DMS53 (cell line): ENCODE results near the gene AJUBA.
"Not testable (repeated sequence)": the region's sequence is repeated elsewhere in the genome, so short reads cannot be mapped to it uniquely, and the experiment has no call there.

Source experiments
- DNase-seq: peaks from one replicate; lab custom pipeline; 2025; lab: John Stamatoyannopoulos, UW

The AJUBA gene

GRCh38 chr14:22982477-22983245, at the start of gene AJUBA:
TSS of gene AJUBA (minus strand) at chr14:22982551. CDS start at chr14:22982266, 285 bp downstream.
- peak; percentile 81 for DNase-seq

- no peak for DNase-seq
Measured at GRCh38 chr14:23030936-23031335, 48.6 kb upstream of the AJUBA start.

DNA sequence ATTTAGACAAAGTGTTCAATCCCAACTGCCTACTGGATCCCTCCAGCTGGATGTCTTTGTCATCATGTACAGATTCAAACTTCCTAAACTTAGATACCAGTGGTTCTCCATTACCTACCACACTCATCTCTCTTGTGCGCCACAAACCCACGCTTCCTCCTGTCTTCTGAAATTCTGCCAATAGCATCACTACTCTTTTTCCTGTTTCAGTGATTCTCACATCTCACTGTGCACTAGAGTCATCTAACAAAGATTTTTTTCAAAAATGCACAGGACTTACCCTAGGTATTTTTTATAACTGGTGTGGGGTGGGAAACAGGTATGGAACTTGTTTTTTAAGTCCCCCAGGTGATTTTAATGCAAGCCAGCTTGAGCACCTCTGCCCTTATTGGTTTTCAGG, 46.4 kb upstream of the AJUBA start:
- no peak for DNase-seq

DNA sequence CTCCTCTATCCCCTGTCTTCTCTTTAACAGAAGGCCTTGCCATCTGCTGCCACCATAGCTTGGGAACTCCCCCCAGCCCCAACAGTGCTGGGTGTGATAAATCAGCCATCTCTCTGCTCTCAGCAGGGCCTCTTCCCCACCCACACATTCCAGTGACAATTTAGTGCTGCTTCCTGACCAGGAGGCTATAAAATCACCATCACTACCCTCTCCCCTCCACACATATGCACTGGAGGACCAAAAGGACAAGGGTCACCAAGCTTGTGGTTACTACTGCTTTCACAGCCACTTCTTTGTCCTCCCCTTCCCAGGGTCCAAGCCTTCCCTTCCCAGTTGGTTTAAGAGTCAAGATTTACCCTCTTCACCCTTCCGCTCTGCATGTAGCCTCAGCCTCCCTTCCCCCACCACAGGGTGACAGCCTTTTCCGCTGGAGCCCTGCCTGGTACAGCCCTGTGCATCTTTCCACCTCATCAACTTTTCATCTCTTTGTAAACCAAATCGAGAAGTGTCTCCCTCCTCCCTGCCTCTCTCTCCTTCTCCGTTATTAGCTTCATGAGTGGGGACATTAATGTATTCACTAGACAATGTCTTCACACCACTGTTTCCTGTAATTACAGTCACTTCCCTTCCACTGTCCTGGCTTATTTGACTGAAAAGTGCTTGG, 42.9 kb upstream of the AJUBA start:
- no peak for DNase-seq

DNA sequence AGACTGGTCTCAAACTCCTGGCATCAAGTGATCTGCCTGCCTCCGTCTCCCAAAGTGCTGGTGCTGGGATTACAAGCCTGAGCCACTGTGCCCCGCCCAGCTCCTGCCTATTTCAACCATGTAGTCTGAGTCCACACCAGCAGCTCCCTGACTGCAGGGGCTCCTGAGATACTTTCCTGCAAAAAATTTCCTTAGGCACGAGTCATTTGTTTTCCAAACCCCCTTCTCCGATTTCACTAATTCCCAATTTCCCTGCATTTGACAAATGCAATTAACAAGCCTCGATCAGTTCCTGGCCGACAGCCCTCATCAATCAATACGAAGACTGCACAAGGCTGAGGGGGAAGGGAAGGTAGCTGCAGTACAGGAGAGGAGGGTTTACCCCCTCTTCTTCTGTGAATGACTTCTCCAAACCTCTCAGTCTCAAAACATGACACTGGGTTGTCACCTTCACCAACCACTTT, 42.3 kb upstream of the AJUBA start:
- DNase-seq = no peak

- no peak for DNase-seq
Measured at GRCh38 chr14:23023795-23024152, 41.4 kb upstream of the AJUBA start.

DNA sequence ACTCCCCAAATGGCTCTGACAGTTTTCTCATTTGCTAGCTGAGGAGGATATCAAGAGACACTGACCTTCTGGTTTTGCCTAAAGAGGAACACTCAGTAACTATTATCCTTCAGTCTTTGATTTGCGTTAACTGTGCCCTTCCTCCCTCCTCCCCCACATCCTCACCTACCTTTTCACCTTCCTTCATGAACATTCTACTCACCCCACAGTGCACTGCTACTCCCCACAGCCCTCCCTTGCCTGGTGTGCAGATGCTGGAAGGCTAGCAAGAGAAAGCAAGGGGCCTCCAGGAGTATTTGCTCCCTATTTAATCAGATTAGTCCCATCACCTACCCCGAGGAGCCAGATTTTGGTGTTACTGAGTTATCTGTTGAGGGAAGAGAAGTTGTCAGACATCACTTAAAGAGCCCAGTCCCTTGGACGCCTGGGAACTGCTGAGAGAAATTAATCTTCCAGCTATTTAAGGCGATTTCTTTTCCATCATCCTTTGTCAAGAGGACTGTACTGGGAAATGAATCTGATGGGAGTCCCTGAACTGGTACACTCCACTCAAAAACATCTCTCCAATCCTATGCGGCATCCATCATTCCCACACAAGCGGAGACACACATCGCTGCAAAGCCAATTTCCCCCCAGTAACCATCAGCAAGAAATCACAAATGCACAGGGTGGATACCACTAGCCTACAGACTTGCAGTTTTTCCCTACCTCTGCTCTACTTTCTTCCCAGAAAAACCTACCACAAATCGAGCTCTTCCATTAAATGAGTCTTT, 40.9 kb upstream of the AJUBA start:
- no peak for DNase-seq

GRCh38 chr14:23021889-23022442, 39.6 kb upstream of the AJUBA start:
- no peak for DNase-seq

GRCh38 chr14:23021434-23021833, 39.1 kb upstream of the AJUBA start:
- no peak for DNase-seq

GRCh38 chr14:23020143-23021128, 38.1 kb upstream of the AJUBA start:
- DNase-seq = no peak

DNA sequence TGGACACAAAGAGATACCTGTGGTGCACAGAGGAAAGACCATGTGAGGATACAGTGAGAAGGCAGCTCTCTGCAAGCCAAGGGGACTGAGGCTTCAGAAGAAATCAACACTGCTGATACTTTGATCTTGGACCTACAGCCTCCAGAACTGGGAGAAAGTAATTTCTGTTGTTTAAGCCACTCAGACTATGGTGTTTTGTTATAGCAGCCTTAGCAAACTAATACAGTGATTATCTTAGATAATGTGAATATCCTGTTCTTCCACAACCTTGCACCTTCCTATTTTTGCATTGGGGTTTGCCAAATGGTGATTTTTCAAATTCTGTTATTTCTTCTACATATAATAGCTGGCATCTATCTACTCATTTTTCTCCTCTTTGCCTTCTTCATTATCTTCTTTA, 35.8 kb upstream of the AJUBA start:
- no peak for DNase-seq

DNA sequence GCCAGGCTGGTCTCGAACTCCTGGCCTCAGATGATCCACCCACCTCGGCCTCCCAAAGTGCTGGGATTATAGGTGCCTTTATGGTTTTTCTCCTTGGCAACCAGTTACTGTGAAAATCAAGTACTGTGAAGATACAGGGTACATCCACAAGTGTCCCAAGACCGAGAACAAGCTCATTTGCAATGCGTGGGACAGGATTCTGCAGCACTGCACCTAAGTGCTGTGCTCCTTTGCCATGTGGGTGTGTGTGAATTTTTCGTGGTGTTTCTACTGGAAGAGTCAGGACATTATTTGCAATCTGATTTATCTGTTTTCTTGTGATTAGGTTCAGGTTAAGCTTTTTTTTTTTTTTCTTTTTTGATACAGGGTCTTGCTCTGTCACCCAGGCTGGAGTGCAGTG, 34.7 kb upstream of the AJUBA start:
- DNase-seq = no peak

- no peak for DNase-seq
Measured at GRCh38 chr14:23015618-23016017, 33.3 kb upstream of the AJUBA start.

DNA sequence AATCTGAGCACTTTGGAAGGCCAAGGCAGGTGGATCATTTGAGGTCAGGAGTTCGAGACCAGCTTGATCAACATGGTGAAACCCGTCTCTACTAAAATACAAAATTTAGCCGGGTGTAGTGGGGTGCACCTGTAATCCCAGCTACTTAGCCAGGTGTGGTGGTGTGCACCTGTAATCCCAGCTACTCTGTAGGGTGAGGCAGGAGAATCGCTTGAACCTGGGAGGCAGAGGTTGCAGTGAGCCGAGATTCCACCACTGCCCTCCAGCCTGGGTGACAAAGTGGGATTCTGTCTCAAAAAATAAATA, 31.4 kb upstream of the AJUBA start:
- not testable (repeated sequence) for DNase-seq

DNA sequence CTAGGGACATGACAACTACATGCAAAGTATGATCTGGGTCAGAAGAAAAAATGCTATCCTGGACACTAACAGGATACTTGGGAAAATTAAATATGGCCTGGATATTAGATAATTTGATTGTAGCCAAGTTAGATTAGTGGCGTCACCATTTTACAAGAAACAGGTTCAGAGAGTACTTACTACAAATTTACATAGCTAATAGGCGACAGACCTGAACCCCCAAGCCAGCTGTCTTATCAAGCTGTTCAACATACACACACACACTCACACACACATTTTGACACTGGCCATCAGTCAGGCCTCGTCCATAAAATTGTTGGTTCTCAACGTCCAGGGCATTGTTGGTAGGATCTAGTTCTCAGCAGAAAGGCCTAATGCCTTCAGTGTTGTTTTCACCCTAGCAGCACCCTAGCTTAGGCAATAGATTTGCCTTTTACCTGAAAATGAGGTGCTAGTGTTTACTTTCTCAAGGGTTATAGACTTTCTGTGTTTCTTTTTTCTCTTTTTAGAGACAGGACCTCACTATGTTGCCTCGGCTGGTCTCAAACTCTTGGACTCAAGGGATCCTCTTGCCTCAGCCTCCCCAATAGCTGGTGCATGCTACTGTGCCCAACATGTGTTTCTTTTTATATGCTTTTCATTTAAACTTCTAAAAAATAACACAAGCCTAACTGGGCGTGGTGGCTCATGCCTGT, 30.9 kb upstream of the AJUBA start:
- DNase-seq = no peak

GRCh38 chr14:23009939-23010726, 27.8 kb upstream of the AJUBA start, which contains the start of gene C14orf93:
TSS of gene C14orf93 (minus strand) at chr14:23010143. CDS start at chr14:22999023, 11,120 bp downstream.
- DNase-seq = peak; percentile 82

GRCh38 chr14:23009483-23009938, 27.2 kb upstream of the AJUBA start:
- DNase-seq = no peak

GRCh38 chr14:23008831-23009230, 26.5 kb upstream of the AJUBA start:
- no peak for DNase-seq

DNA sequence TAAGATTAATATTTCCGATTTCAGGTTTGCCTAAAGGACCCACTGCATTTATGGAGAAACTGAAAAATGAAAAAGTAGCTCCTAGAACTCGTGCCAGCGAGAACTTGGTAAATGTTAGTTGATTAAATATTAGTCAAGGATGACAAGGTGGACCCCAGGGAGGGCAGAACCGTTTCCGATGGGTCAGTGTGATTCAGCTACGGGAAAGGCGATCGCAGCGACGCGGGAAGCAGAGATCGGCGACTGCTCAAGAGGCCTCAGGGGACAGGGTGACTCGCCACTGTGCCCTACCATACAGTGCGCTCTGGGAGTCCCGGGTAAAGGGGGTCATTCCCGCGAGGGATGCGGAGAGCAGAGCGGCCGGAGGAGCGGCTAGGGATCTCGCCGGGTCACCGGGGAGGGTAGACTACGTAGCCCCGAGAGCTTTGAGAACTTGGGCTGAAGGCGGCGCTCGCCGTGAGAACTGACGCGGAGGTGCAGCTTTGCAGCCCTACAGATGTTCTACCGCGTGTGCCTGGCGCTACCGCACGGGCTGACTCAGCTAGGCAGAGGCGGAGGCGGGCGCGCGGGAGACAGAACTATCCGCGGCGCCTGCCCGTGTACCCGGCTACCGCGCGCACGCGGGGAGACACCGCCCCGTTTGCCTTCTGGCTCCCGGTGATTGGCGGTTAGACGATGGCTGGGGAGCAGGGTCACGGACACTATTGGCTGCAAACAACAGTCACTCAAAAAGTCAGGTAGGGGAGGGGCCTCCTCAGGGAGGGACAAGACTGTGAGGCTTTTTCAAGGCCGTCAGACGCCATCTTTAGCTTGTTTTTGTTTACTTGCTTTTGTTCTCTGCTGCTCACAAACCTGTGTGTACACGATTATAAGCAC, 24.4 kb upstream of the AJUBA start:
- DNase-seq = peak; percentile 97
